ENCODE data around the gene PTPRG.

- TF ChIP-seq CTCF (conservative IDR thresholded peaks at IDR 0.05; ENCODE audit: low read depth, low read length) (no peak), EZH2 (IDR thresholded peaks at IDR 0.05; ENCODE audit: borderline replicate concordance, low read depth, low read length, poor library complexity, severe bottlenecking) (no peak)
Observed at GRCh38 chr3:62323241-62323640, 761.9 kb downstream of the PTPRG start.
